Upper lobe of left lung (tissue), 4 donors: Measurements from ENCODE around the gene JAGN1.

Source experiments
- EP300 ChIP-seq, 4 donors: sonication (generic); formaldehyde crosslinking; IDR thresholded peaks; one replicate each; pipeline ENCODE4 v1.5.1; 2017; ENCODE audit warnings: antibody characterized with exemption in 4 of 4, control low read depth in 2 of 4
- POLR2A ChIP-seq, 4 donors: fragments of 450-650 bp; IDR thresholded peaks; one replicate each; pipeline ENCODE4 v1.5.1; 2016 to 2017; ENCODE audit warnings: antibody characterized with exemption in 4 of 4, mild to moderate bottlenecking in 2 of 4
- TF ChIP-seq, protein P1 (sequence below), 6 experiments: fragments of 450-650 bp in 4 of 6; fragments of 200-600 bp in 2 of 6; sonication (generic) in 2 of 6; IDR thresholded peaks; one replicate each; pipeline ENCODE4 v1.5.1; 2016 to 2019; ENCODE audit warnings: antibody characterized with exemption in 6 of 6

DNA sequence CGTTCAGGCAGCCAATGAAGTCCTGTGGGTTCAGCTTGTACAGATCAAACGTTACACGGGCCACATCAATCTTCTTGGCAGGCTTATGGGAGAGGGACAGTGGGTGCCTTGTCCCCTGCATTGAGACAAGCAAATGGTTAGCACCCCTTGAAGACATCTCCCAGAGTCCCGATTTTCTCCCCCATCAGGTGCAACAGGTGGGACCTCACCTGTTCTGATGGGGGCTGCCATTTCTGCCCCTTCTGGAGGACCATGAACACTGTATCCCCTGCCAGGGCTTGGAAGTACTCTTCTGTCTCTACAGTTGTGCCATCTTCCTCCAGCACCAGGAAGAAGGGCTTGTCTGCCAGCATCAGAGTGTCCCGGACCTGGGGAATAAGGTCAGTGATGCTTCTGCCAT, 20.5 kb upstream of the JAGN1 start:
- TF ChIP-seq, protein P1, sequence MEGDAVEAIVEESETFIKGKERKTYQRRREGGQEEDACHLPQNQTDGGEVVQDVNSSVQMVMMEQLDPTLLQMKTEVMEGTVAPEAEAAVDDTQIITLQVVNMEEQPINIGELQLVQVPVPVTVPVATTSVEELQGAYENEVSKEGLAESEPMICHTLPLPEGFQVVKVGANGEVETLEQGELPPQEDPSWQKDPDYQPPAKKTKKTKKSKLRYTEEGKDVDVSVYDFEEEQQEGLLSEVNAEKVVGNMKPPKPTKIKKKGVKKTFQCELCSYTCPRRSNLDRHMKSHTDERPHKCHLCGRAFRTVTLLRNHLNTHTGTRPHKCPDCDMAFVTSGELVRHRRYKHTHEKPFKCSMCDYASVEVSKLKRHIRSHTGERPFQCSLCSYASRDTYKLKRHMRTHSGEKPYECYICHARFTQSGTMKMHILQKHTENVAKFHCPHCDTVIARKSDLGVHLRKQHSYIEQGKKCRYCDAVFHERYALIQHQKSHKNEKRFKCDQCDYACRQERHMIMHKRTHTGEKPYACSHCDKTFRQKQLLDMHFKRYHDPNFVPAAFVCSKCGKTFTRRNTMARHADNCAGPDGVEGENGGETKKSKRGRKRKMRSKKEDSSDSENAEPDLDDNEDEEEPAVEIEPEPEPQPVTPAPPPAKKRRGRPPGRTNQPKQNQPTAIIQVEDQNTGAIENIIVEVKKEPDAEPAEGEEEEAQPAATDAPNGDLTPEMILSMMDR (IDR thresholded peaks at IDR 0.05): no peak
- no peak for TF ChIP-seq EP300 (IDR thresholded peaks at IDR 0.05)
- no peak for TF ChIP-seq POLR2A (IDR thresholded peaks at IDR 0.05)
